ENCODE data around the gene FOSL1. TPM values are rescaled to one million over a fixed set of nuclear protein-coding genes. Genes with fewer than 3 reads are reported as not detected.

The FOSL1 gene
- total and polyA plus RNA-seq, 2 donors (not counting 1 experiment from before 2014, with no cell fraction given) = 3.5 to 8.8 TPM

DNA sequence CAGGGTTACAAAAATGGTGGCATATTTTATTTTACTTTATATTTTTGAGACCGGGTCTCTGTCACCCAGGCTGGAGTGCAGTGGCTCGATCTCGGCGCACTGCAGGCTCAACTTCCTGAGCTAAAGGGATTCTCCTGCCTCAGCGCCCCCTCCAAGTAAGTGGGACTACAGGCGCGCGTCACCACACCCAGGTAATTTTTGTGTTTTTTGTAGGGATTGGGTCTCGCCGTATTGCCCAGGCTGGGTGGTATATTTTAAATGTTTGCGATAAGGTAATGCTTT, 652 bp upstream of the FOSL1 start:
- Histone ChIP-seq H2AFZ (ENCODE audit: low read length) (no peak overlapping the region), H3K36me3 (ENCODE audit: control insufficient read depth, insufficient read depth, low read length) (peaks cover 9% of the 10 kb centered on the region), H4K20me1 (ENCODE audit: control insufficient read depth, extremely low read depth, insufficient read depth, low read length) (no peaks in the 10 kb centered on the region), H3K27me3 (ENCODE audit: control insufficient read depth, insufficient read depth, low read length) (no peaks in the 10 kb centered on the region), H3K4me3 (replicated peaks in 1 of 4; ENCODE audit: control extremely low read depth in 1 of 4, insufficient read depth in 1 of 4, low read depth in 3 of 4, low read length in 4 of 4) (peak overlapping the region in 3 of 4 experiments; percentile 19 to 82 (median 23)), H3K4me1 (ENCODE audit: control insufficient read depth, extremely low read depth, insufficient read depth, low read length) (peaks cover 37% of the 10 kb centered on the region), H3K9ac (ENCODE audit: insufficient read depth, low read length) (peak overlapping the region; percentile 41), H3K27ac (ENCODE audit: insufficient read depth, low read length) (peak overlapping the region; percentile 100), H3K4me2 (ENCODE audit: extremely low read depth, insufficient read depth, low read length) (peak overlapping the region; percentile 72), H3K9me3 (ENCODE audit: control insufficient read depth, insufficient read depth, low read depth, low read length) (no peaks in the 10 kb centered on the region), H3K79me2 (ENCODE audit: control insufficient read depth, insufficient read depth, low read length) (peaks cover 60% of the 10 kb centered on the region)
- no peak for DNase-seq (ENCODE audit: low read depth in 2 of 2)
- TF ChIP-seq CTCF (conservative IDR thresholded peaks at IDR 0.05 in 1 of 2, IDR thresholded peaks at IDR 0.05 in 1 of 2; ENCODE audit: low read depth in 1 of 2, low read length in 2 of 2) = no peak

- peak; percentile 71 to 76 for DNase-seq (ENCODE audit: low read depth in 2 of 2)
- Histone ChIP-seq H3K4me3 (replicated peaks in 1 of 4; ENCODE audit: control extremely low read depth in 1 of 4, insufficient read depth in 1 of 4, low read depth in 3 of 4, low read length in 4 of 4) (peak overlapping the region; percentile 72 to 97 (median 89)), H3K27ac (ENCODE audit: insufficient read depth, low read length) (peak overlapping the region; percentile 100), H3K36me3 (ENCODE audit: control insufficient read depth, insufficient read depth, low read length) (peaks cover 9% of the 10 kb centered on the region), H3K4me1 (ENCODE audit: control insufficient read depth, extremely low read depth, insufficient read depth, low read length) (peaks cover 37% of the 10 kb centered on the region), H3K4me2 (ENCODE audit: extremely low read depth, insufficient read depth, low read length) (peak overlapping the region; percentile 32), H3K27me3 (ENCODE audit: control insufficient read depth, insufficient read depth, low read length) (no peaks in the 10 kb centered on the region), H4K20me1 (ENCODE audit: control insufficient read depth, extremely low read depth, insufficient read depth, low read length) (no peaks in the 10 kb centered on the region), H3K9me3 (ENCODE audit: control insufficient read depth, insufficient read depth, low read depth, low read length) (no peaks in the 10 kb centered on the region), H3K79me2 (ENCODE audit: control insufficient read depth, insufficient read depth, low read length) (peaks cover 72% of the 10 kb centered on the region), H2AFZ (ENCODE audit: low read length) (no peak overlapping the region), H3K9ac (ENCODE audit: insufficient read depth, low read length) (peak overlapping the region; percentile 99)
- TF ChIP-seq CTCF (conservative IDR thresholded peaks at IDR 0.05 in 1 of 2, IDR thresholded peaks at IDR 0.05 in 1 of 2; ENCODE audit: low read depth in 1 of 2, low read length in 2 of 2) = no peak
Observed at GRCh38 chr11:65899356-65900124, 648 bp downstream of the FOSL1 start.

- peak in 1 of 2 donors; percentile 30 for DNase-seq (ENCODE audit: low read depth in 2 of 2)
- Histone ChIP-seq H3K4me3 (replicated peaks in 1 of 4; ENCODE audit: control extremely low read depth in 1 of 4, insufficient read depth in 1 of 4, low read depth in 3 of 4, low read length in 4 of 4) (peak overlapping the region; percentile 82 to 97 (median 91)), H3K27ac (ENCODE audit: insufficient read depth, low read length) (peak overlapping the region; percentile 100), H3K36me3 (ENCODE audit: control insufficient read depth, insufficient read depth, low read length) (peaks cover 13% of the 10 kb centered on the region), H3K79me2 (ENCODE audit: control insufficient read depth, insufficient read depth, low read length) (peaks cover 80% of the 10 kb centered on the region), H3K4me2 (ENCODE audit: extremely low read depth, insufficient read depth, low read length) (peak overlapping the region; percentile 53), H4K20me1 (ENCODE audit: control insufficient read depth, extremely low read depth, insufficient read depth, low read length) (no peaks in the 10 kb centered on the region), H3K9me3 (ENCODE audit: control insufficient read depth, insufficient read depth, low read depth, low read length) (no peaks in the 10 kb centered on the region), H3K4me1 (ENCODE audit: control insufficient read depth, extremely low read depth, insufficient read depth, low read length) (peaks cover 40% of the 10 kb centered on the region), H3K9ac (ENCODE audit: insufficient read depth, low read length) (peak overlapping the region; percentile 99), H3K27me3 (ENCODE audit: control insufficient read depth, insufficient read depth, low read length) (no peaks in the 10 kb centered on the region), H2AFZ (ENCODE audit: low read length) (no peak overlapping the region)
- TF ChIP-seq CTCF (conservative IDR thresholded peaks at IDR 0.05 in 1 of 2, IDR thresholded peaks at IDR 0.05 in 1 of 2; ENCODE audit: low read depth in 1 of 2, low read length in 2 of 2) (no peak), EZH2 (IDR thresholded peaks at IDR 0.05; ENCODE audit: low read length, missing control alignments) (no peak)
Observed at GRCh38 chr11:65898656-65899355, 1.4 kb downstream of the FOSL1 start.
